Astrocyte (in vitro differentiated cells and primary cell): ENCODE data around the gene CDC34. TPM values are rescaled to one million over a fixed set of nuclear protein-coding genes. Genes with fewer than 3 reads are reported as not detected.

ENCODE experiments used
- DNase-seq: peaks from one replicate; pipeline ENCODE4 v3.0.0-alpha.2; 2010; ENCODE audit warnings: low read depth
- FAIRE-seq: peaks from 2 replicates; lab custom pipeline; 2011; peaks lifted over from hg19 to GRCh38; lab: Jason Lieb, UNC
- H2AFZ ChIP-seq: 2 replicates; pipeline ENCODE4 v1.6.0; 2012; ENCODE audit warnings: low read depth, low read length, inconsistent platforms
- H3K27ac ChIP-seq: 2 replicates; pipeline ENCODE4 v1.5.1; 2011; ENCODE audit warnings: low read depth, low read length, inconsistent platforms
- H3K27me3 ChIP-seq: 2 replicates; pipeline ENCODE4 v1.6.0; 2011; ENCODE audit warnings: low read length, inconsistent platforms; ENCODE audit not compliant: insufficient read depth
- H3K36me3 ChIP-seq: 2 replicates; pipeline ENCODE4 v1.5.1; 2011; ENCODE audit warnings: low read length, inconsistent platforms; ENCODE audit not compliant: insufficient read depth
- H3K4me1 ChIP-seq: 2 replicates; pipeline ENCODE4 v1.5.1; 2011; ENCODE audit warnings: low read length, inconsistent platforms; ENCODE audit not compliant: insufficient read depth
- H3K4me2 ChIP-seq: 2 replicates; pipeline ENCODE4 v1.6.0; 2012; ENCODE audit warnings: low read length, inconsistent platforms
- H3K4me3 ChIP-seq: 2 replicates; pipeline ENCODE4 v1.5.1; 2011; ENCODE audit warnings: low read depth, mild to moderate bottlenecking, low read length, inconsistent platforms; ENCODE audit not compliant: insufficient read depth
- H3K79me2 ChIP-seq: 2 replicates; pipeline ENCODE4 v1.6.0; 2012; ENCODE audit warnings: mild to moderate bottlenecking, low read length, inconsistent platforms; ENCODE audit not compliant: insufficient read depth
- H3K9ac ChIP-seq: 2 replicates; pipeline ENCODE4 v1.6.0; 2012; ENCODE audit warnings: mild to moderate bottlenecking, low read length, inconsistent platforms
- H3K9me3 ChIP-seq: 2 replicates; pipeline ENCODE4 v1.5.1; 2012; ENCODE audit warnings: low read depth, mild to moderate bottlenecking, low read length, inconsistent platforms; ENCODE audit not compliant: insufficient read depth
- H4K20me1 ChIP-seq: 2 replicates; pipeline ENCODE4 v1.6.0; 2012; ENCODE audit warnings: low read length, inconsistent platforms; ENCODE audit not compliant: insufficient read depth
- H3K27ac Mint-ChIP-seq: one replicate; pipeline ENCODE4 v1.8.0; 2021; ENCODE audit warnings: mild to moderate bottlenecking, mixed read lengths; ENCODE audit not compliant: unreplicated experiment
- H3K27me3 Mint-ChIP-seq: one replicate; pipeline ENCODE4 v1.8.0; 2021; ENCODE audit warnings: low read depth, mixed read lengths; ENCODE audit not compliant: unreplicated experiment
- H3K36me3 Mint-ChIP-seq: one replicate; pipeline ENCODE4 v1.8.0; 2021; ENCODE audit warnings: low read depth, mixed read lengths; ENCODE audit not compliant: unreplicated experiment
- H3K4me1 Mint-ChIP-seq: one replicate; pipeline ENCODE4 v1.8.0; 2021; ENCODE audit warnings: low read depth, mixed read lengths; ENCODE audit not compliant: unreplicated experiment
- H3K4me3 Mint-ChIP-seq: one replicate; pipeline ENCODE4 v1.8.0; 2021; ENCODE audit warnings: mild to moderate bottlenecking, moderate library complexity, mixed read lengths; ENCODE audit not compliant: unreplicated experiment
- H3K9me3 Mint-ChIP-seq: one replicate; pipeline ENCODE4 v1.8.0; 2021; ENCODE audit warnings: mild to moderate bottlenecking, mixed read lengths; ENCODE audit not compliant: unreplicated experiment
- CTCF ChIP-seq: IDR thresholded peaks from 2 replicates; pipeline ENCODE4 v1.5.1; 2011; ENCODE audit warnings: low read depth, mild to moderate bottlenecking, inconsistent platforms, low read length, moderate library complexity; ENCODE audit not compliant: insufficient read depth
- EZH2 ChIP-seq: IDR thresholded peaks from 2 replicates; pipeline ENCODE4 v1.6.1; 2012; ENCODE audit warnings: mild to moderate bottlenecking, low read length, inconsistent platforms; ENCODE audit not compliant: insufficient read depth
- total RNA-seq: library from RNA; stranded (reverse); gene quantifications from 2 replicates; pipeline ENCODE4 v1.2.1, GENCODE V29; 2021

The CDC34 gene
- total RNA-seq, 1 donor from 2014 or later = 190 TPM

- no peaks in the 10 kb centered on the region for H4K20me1 ChIP-seq
- H3K4me2 ChIP-seq = no peak overlapping the region
- TF ChIP-seq EZH2 (no peak), CTCF (no peak)
- Mint-ChIP-seq H3K27me3 (no peaks in the 10 kb centered on the region), H3K9me3 (no peaks in the 10 kb centered on the region), H3K36me3 (no peaks in the 10 kb centered on the region), H3K27ac (no peak overlapping the region), H3K4me3 (no peak overlapping the region), H3K4me1 (no peaks in the 10 kb centered on the region)
- H3K9ac ChIP-seq = no peak overlapping the region
- no peaks in the 10 kb centered on the region for H3K9me3 ChIP-seq
- no peak overlapping the region for H3K27ac ChIP-seq
- H3K79me2 ChIP-seq = no peaks in the 10 kb centered on the region
- DNase-seq = no peak
- H3K4me1 ChIP-seq = no peaks in the 10 kb centered on the region
- no peaks in the 10 kb centered on the region for H3K27me3 ChIP-seq
- no peaks in the 10 kb centered on the region for H3K36me3 ChIP-seq
- H2AFZ ChIP-seq = no peak overlapping the region
- no peak overlapping the region for H3K4me3 ChIP-seq
- no peak for FAIRE-seq
These were observed 23.3 kb downstream of the CDC34 start for GRCh38 chr19:554817-555216.

GRCh38 chr19:555474-555808 lies 23.9 kb downstream of the CDC34 start:
- Mint-ChIP-seq H3K4me3 (no peak overlapping the region), H3K9me3 (no peaks in the 10 kb centered on the region)

More at GRCh38 chr19:555474-555808, 23.9 kb downstream of the CDC34 start:
- DNase-seq = no peak
- TF ChIP-seq EZH2 = no peak
- TF ChIP-seq CTCF = no peak
- Histone ChIP-seq H4K20me1 (no peaks in the 10 kb centered on the region), H3K4me1 (no peaks in the 10 kb centered on the region), H3K9ac (no peak overlapping the region), H3K27ac (no peak overlapping the region), H2AFZ (no peak overlapping the region), H3K4me3 (no peak overlapping the region), H3K4me2 (no peak overlapping the region), H3K79me2 (no peaks in the 10 kb centered on the region), H3K9me3 (no peaks in the 10 kb centered on the region), H3K36me3 (no peaks in the 10 kb centered on the region), H3K27me3 (no peaks in the 10 kb centered on the region)
- no peaks in the 10 kb centered on the region for H3K4me1 Mint-ChIP-seq
- H3K36me3 Mint-ChIP-seq = no peaks in the 10 kb centered on the region
- H3K27ac Mint-ChIP-seq = no peak overlapping the region
- no peaks in the 10 kb centered on the region for H3K27me3 Mint-ChIP-seq
- no peak for FAIRE-seq
